ENCODE results near the gene CD163L1.
"Not testable (repeated sequence)": the region's sequence is repeated elsewhere in the genome, so short reads cannot be mapped to it uniquely, and the experiment has no call there.

CD163L1 gene

DNA sequence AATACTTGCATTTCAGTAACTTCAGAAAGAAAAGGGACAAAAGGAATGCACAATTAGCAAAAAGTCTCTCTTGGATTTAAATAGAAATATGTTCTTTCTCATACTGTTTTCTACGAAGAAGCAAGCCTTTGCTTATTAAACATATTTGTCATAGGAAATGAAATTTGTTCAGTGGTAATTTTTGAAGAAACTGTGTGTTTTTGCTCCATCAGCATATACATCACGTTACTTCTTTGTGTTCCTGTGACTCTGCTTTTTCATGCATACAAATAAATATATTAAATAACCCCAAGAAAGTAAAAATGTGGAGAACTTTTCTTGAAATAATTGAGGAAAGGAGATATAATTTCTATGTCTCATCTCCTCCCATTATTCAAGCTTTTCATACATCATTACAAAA is 39.7 kb downstream of the CD163L1 start:
- DNase-seq (ENCODE audit: low read depth): no peak

DNA sequence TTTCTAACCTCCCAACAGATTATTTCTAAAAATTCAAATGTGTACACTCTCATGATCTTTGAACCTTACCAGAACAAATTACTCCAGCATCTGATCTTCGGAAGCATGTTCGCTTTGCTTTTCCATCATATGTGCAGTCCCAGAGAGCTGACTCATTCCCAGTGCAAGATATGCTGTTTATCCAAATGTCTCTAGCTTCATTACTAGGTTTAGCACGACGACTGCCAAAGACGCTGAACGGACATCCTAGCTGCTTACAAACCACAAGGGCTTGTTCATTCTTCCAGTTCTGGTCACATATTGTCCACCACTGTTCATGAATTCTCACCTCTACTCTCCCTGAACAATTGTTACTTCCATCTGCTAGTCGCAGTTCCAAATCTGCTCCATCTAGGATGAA is 40.5 kb downstream of the CD163L1 start:
- no peak for DNase-seq (ENCODE audit: low read depth)

DNA sequence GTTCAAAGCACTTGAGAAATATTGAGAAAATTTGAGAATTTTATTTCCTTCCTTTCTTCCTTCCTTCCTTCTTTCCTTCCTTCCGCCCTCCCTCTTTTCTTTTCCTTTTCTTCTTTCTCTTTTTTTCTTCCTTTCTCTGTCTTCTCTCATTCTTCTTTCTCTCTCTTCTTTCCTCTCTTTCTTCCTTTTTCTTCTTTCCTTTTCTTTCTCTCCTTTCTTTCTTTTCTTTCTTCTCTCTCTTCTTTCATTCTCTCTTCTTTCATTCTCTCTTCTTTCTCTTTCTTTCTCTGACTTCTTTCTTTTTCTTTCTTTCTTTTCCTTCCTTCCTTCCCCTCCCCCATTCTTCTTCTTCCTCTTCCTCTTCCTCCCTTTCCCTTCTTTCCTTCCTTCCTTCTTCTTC is 44.9 kb downstream of the CD163L1 start:
- no peak for DNase-seq (ENCODE audit: low read depth)

DNA sequence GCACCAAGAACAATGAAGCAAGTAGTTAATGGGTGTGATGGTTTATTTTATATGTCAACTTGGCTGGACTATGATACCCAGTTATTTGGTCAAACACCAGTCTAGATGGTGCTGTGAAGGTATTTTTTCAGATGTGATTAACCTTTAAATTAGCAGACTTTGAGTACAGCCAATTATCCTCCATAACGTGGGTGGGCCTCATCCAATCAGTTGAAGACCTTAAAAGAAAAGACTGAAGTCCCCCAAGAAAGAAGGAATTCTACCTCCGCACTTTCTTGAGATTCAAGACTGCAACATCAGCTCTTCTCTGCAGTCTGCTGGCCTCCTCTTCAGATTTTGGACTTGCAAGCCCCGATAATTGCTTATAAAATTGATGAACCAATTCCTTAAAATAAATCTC is 47.5 kb downstream of the CD163L1 start:
- DNase-seq (ENCODE audit: low read depth): no peak

DNA sequence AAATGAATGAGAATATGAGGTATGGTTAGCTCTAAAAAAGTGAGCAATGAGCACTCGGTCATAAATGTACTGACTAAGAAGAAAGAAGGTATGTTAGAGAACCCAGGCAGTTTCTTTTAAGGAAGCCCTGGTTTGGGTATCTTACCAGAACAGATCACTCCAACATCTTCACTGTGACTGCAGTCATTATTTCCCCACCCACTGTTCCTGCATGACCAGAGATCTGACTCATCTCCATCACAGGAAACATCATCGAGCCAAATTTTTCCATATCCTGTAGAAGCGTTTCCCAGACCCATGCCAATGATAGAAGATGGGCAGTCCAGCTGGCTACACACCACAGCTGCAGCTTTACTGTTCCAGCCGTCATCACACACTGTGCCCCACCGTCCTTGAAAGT is 48.0 kb downstream of the CD163L1 start:
- DNase-seq (ENCODE audit: low read depth): no peak

DNA sequence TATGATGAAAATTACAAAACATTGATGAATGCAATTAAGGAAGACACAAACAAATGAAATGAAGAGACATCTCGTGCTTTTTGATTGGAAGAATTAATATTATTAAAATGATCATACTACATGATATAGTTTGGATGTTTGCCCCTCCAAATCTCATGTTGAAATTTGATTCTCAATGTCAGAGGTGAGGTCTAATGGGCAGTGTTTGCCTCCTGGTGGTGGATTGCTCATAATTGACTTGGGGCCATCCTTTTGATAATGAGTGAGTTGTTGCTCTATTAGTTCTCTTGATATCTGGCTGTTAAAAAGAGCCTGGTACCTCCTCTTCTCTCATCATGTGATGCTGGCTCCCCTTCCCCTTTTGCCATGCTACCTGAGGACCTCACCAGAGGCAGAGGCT is 56.7 kb downstream of the CD163L1 start:
- no peak for DNase-seq (ENCODE audit: low read depth)

DNA sequence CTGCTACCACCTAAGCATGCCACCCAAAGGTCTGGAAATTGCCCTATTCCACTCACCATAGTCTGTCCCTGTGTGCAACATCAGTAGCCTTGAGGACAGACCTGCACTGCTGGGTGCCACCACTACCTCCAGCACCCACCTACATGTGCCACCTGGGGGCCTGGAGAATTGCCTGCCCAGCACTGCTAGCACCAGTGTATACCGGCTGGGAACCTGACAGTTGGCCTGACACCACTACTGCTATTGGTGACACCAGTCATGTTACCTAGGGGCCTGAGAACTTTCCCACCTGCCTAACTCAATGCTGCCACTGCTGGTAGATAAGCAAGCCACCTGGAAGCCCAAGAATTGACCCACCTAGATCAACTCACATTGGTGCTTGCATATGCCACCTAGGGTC is 60.8 kb downstream of the CD163L1 start:
- no peak for DNase-seq (ENCODE audit: low read depth)

DNA sequence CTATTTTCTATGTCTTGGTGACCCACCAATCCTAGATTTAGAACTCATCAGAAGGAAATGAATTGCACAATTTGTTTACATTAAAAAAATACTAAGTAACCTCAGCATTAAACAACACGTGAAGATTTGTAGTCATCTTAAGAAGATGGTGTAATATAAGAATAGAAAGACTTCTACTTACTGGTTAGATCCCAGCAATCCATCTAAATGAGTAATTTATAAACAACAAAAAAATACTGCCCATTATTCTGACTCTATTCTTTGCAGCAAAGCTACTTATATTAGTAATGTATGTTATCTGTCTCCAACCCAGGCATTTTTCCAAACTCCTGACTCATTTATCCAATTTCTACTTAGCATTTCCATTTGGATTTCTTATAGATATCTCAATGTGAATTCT is 67.8 kb downstream of the CD163L1 start:
- DNase-seq (ENCODE audit: low read depth): no peak

DNA sequence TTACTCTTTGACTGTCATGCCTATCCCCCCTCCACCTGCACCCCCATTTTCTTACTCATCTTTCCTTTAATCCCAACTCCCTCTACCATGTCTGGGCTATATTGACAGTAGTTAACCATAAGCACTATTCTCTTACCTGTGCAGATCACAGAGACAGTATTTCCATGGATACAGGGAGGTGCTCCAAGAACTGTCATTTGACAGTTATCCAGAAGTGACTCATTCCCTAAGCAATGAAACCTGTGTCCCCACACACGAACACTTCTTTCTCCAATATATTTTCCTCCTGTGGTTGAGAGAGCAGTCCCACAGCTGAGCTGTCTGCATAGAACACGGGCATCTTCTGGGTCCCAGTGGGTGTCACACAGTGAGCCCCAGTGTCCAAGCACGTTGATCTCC is 68.8 kb downstream of the CD163L1 start:
- no peak for DNase-seq (ENCODE audit: low read depth)

DNA sequence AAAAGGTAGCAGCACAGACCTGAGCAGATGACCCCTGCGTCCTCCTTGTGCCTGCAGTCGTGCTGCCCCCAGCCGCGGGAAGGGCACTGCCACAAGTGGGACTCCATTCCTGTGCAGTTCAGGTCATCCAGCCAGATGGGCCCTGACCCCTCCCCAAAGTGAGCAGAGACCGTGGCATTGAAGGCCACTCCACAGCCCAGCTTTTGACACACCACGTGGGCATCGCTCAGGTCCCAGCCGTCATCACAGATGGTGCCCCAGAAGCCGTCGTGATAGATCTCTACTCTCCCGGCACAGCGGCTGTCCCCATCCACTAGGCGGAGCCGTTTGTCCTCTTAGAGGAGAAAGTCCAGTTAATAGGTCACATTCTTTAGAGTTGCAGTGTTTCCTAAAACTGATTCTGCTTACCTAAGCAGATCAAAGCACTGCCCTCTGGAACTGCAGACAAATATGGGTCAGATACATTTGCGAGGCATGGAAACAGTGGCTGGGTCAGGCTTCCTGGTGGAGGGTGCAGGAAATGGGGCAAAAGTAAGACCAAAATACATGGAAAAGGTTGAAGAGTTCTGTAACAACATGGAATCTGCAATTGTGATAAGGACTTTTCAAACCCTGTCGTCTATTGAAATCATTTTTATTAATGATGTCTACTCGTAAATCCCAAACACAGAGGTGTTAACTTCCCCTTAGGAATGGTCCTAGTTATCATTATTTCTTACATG is 69.4 kb downstream of the CD163L1 start:
- DNase-seq (ENCODE audit: low read depth): no peak

DNA sequence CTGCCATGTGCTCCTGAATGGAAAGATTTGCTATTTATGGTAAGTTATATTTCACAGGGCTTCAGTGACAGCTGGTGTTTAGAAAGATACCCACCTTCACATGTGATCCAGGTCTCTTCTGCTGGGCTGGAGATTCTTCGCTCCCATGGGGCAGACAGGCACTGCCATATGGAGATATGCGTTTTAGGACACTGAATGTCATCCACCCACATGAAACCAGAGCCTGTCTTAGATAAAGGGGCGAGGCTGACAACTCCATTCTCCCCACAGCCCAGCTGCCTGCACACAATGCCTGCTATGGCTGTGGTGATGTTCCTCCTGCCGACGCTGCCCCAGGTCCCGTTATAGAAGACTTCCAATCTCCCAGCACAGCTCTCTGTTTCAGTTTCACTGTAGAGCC is 70.7 kb downstream of the CD163L1 start:
- DNase-seq (ENCODE audit: low read depth): no peak

DNA sequence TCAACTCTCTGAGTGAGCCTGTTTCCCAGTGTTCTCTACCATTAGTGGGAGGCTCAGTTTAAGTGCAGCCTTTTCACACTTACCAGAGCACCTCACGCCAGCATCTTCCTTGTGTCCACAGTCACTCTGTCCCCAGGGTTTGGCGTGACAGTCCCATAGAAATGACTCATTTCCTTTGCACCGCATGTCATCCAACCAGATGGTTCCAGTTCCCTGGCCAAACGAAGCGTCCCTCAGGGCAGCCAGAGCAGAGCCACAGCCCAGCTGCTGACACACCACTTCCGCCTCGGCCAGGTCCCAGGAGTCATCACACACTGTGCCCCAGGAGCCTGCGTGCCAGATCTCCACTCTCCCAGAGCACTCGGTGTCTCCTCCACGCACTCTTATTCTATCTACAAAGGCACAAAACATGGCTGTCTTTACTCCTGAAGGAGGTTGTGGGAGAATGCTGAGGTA is 74.7 kb downstream of the CD163L1 start:
- no peak for DNase-seq (ENCODE audit: low read depth)

DNA sequence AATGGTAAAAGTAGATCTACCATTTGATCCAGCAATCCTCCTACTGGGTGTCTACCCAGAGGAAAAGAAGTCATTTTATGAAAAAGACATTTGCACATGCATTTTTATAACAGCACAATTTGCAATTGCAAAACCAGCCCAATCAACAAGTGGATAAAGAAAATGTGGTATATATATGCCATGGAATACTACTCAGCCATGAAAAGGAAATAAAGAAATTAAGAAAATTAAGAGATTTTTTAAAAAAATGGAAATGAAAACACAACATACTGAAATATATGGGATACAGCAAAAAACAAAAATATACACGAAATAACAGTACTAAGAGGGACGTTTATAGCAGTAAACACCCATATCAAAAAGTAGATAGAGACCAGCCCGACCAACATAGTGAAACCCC is 81.2 kb downstream of the CD163L1 start:
- DNase-seq (ENCODE audit: low read depth): no peak

DNA sequence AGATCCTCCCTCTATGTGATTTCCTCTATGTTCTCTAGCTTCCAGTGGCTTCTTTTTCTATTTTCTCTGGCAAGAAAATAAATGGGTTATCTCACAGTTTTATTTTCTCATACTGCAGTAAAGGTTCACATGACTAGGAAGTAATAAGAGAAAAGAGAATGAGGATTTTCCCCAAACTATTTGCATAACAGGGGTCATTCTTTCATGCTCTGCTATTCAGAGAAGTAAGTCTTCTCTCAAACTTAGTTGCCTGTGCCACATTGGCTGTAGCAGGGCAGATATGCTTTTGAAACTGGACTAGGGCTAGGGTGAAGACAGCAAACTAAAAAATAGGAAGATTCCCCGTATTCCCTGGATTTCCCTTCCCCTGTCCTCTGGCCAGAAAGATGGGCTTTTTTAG is 82.7 kb downstream of the CD163L1 start:
- DNase-seq (ENCODE audit: low read depth): no peak

DNA sequence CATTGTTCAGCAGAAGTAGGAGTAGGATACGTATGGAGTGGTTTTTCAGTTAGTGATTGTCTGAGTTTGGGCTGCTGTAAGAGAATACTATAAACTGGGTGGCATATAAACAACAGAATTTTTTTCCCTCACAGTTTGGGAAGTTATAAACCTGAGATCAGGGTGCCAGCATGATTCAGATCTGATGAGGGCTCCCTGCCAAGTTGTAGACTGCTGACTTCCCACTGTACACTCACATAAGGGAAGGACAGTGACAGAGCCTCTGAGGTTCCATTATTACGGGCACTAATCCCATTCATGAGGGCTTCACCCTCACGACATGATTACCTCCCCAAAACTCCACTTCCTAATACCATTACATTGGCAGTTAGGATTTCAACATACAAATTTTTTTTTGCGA is 89.4 kb downstream of the CD163L1 start:
- DNase-seq (ENCODE audit: low read depth): no peak

DNA sequence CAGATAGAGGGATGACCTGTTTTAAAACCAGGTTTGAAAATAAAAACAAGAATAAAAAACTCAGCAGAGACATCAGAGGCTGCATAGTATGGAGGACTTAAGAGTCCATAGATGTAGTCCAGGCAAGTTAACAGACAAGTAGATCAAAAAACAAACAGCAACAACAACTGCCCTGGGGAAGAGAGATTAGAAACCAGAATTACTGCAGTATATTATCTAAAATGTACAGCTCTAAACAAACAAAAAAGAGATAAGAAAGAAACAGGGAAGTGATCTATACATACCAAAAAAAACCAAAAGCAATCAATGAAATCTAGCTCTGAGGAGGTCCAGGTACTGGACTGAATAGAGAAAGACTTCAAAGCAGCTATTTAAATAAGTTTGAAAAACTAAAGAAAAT is 91.3 kb downstream of the CD163L1 start:
- no peak for DNase-seq (ENCODE audit: low read depth)

DNA sequence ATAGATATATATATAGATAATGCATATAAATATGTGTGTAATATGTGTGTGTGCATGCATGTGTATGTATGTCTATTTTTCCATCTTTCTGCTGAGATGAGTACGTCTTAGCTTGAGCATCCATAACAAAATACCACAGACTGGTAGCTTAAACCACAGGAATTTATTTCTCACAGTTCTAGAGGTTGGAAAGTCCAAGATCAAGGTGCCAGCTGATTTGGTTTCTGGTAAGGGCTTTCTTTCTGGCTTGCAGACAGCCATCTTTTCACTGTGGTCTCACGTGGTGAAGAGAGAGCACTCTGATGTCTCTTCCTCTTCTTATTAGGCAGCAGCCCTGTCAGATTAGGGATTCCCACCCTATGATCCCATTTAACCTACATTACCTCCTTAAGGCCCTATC is 92.8 kb downstream of the CD163L1 start:
- DNase-seq (ENCODE audit: low read depth): no peak

DNA sequence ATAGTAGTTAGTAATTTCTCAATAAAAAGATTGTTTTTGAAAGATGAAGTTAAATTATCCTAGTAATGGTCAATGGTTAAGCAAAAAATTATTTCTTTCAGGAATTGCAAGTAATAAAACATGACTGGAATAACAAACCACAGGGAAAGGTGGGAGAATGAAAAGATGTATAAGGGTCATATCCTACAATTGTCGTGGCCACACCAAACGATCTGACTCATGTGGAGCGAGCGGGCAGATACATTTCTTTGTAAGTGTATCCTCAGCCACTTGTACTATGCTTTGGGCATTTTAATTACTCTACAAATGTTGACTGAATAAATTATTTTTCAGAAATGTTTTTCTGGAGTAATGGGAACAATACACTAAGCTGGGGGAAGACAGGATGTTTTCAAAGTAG is 94.5 kb downstream of the CD163L1 start:
- no peak for DNase-seq (ENCODE audit: low read depth)

DNA sequence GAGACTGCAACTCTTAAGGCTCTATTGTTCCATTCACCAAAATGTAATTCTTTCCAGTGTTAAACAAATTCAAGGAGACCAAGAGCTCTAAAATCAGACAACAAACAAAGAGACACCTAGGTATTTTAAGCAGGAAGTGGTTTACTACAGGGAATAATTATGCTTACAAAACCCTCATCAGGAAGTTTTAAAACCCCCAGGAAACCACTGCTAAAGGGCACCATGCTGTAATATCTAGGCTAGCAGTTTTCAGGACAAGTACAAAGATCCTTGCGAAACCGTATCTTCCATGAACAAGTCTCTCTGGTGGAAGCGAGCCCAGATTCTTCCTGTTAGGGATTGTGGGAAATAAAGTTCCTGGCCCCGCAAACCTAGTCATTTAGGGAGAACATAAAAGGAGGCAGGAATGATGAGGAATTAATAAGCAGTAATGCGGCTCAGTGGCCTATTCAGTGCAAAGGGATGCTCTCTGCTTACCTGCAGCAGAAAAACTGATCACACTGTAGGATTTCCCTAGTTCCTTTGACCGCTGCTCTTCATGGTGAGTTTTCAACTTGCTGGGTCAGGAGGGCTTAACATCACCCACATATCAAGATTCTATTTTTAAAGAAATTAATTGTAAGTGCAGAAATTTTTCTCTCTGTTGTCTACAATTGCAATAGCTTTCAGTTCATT is 97.3 kb downstream of the CD163L1 start:
- DNase-seq (ENCODE audit: low read depth): no peak

DNA sequence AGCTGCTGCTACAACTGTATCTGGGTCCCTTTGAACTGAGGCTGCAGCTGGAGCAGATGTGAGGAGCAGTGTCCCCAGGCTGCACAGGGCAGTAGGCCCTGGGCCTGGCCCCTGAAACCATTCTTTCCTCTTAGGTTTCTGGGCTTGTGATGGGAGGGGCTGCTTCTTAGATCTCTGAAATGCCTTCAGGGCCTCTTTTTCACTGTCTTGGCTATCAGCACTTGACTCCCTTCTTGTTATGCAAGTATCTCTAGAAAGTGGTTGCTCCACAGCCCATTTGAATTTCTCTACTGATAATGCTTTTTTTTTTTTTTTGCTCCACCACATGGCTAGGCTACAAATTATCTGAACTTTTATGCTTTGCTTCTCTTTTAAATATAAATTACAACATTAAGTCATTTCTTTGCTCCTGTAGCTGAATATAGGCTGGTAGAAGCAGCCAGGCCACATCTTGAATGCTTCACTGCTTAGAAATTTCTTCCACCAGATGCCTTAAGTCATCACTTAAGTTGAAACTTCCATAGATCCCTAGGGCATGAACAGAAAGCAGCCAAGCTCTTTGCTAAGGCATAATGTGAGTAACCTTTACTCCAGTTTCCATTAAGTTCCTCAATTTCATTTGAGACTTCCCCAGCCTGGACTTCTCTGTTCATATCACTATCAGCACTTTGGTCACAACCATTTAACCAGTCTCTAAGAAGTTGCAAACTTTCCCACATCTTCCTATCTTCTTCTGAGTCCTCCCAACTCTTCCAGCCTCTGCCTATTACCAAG is 98.9 kb downstream of the CD163L1 start:
- DNase-seq (ENCODE audit: low read depth): no peak

DNA sequence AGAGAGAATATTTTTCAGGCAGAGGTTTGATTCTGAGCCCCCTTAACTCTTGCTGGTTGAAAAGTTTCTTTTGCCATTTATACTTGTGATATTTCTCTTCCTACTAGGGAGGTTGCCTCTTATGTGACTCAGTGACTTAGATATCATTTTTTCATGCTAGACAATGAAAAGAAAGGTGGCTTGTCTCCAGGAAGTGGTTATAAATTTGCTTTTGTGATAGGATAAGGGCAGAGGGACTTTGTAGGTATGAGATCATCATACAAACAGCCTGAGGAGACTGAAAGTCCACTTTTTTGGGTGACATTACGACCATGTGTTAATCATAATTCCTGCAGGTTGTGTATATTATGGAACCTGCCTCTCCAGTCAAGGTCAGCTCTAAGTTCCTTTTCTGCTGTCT is 104.3 kb downstream of the CD163L1 start:
- no peak for DNase-seq (ENCODE audit: low read depth)

DNA sequence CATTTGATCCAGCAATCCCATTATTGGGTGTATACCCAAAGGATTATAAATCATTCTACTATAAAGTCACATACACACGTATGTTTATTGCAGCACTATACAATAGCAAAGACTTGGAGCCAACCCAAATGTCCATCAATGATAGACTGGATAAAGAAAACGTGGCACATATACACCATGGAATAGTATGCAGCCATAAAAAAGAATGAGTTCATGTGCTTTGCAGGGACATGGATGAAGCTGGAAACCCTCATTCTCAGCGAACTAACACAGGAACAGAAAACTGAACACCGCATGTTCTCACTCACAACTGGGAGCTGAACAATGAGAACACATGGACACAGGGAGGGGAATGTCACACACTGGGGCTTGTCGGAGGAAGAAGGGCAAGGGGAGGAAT is 106.2 kb downstream of the CD163L1 start:
- not testable (repeated sequence) for DNase-seq (ENCODE audit: low read depth)

DNA sequence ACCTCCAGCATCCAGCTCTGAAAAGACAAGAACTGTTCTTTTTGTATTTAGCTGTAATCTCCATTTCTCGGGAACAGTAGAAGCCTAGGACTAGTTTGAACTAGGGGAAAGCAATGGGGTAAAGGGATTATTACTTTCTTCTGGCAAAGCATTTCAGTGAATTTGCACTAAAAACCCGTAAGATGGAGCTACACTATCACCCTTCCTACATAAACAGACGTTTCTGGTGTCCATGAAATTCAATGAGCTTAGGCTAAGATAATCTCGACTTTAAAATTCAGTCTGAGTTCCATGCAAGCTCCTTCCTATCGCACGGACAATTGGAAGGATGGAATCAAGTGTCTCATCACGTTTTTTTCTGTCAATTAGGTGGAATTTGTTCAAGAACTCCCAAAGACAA is 116.0 kb downstream of the CD163L1 start:
- no peak for DNase-seq (ENCODE audit: low read depth)

Data from stimulated activated CD8-positive, alpha-beta memory T cell treated with anti-CD3 and anti-CD28 coated beads, Interleukin-7, amount 100 ng/mL, for 24 hours (primary cell).